HG03442 (cell line): ENCODE measurements around the gene CCIN.
"Not testable (repeated sequence)": the region's sequence is repeated elsewhere in the genome, so short reads cannot be mapped to it uniquely, and the experiment has no call there.

Experiments
- ATAC-seq: cut with Tn5 transposase; IDR thresholded peaks from one replicate; pipeline ENCODE4 v1.9.1; 2021; ENCODE audit warnings: mild to moderate bottlenecking, moderate library complexity; ENCODE audit not compliant: unreplicated experiment

CCIN gene

GRCh38 chr9:36169166-36169565 is at the start of gene CCIN:
Gene CCIN (plus strand): TSS chr9:36169388. CDS start chr9:36169503, 115 bp downstream.
- no peak for ATAC-seq

GRCh38 chr9:36119476-36119875 is 49.7 kb upstream of the CCIN start:
- no peak for ATAC-seq

- ATAC-seq: no peak
Measured at GRCh38 chr9:36120705-36121104, 48.5 kb upstream of the CCIN start.

GRCh38 chr9:36121971-36122370 is 47.2 kb upstream of the CCIN start:
- no peak for ATAC-seq

GRCh38 chr9:36123515-36123914 is 45.7 kb upstream of the CCIN start:
- ATAC-seq: no peak

GRCh38 chr9:36125062-36125855 is 43.9 kb upstream of the CCIN start:
- no peak for ATAC-seq

- no peak for ATAC-seq
Measured at GRCh38 chr9:36126016-36126730, 43.0 kb upstream of the CCIN start.

GRCh38 chr9:36127652-36128244 is 41.4 kb upstream of the CCIN start:
- ATAC-seq: no peak

GRCh38 chr9:36128349-36128748 is 40.8 kb upstream of the CCIN start:
- ATAC-seq: no peak

GRCh38 chr9:36129139-36129538 is 40.0 kb upstream of the CCIN start:
- no peak for ATAC-seq

- not testable (repeated sequence) for ATAC-seq
Measured at GRCh38 chr9:36131666-36132065, 37.5 kb upstream of the CCIN start.

- ATAC-seq: no peak
Measured at GRCh38 chr9:36132086-36132485, 37.1 kb upstream of the CCIN start.

GRCh38 chr9:36134761-36135505 is 34.3 kb upstream of the CCIN start:
- ATAC-seq: no peak

- ATAC-seq: no peak
Measured at GRCh38 chr9:36135741-36136271, 33.4 kb upstream of the CCIN start.

- peak; percentile 90 for ATAC-seq
Measured at GRCh38 chr9:36136272-36136893, 32.8 kb upstream of the CCIN start, which contains the start of gene GLIPR2. Gene GLIPR2 (plus strand): TSS chr9:36136733. CDS start chr9:36136779, 46 bp downstream.

- ATAC-seq: peak; percentile 21
Measured at GRCh38 chr9:36136894-36137391, 32.2 kb upstream of the CCIN start.

GRCh38 chr9:36137392-36138004 is 31.7 kb upstream of the CCIN start:
- ATAC-seq: no peak

- ATAC-seq: no peak
Measured at GRCh38 chr9:36138496-36138895, 30.7 kb upstream of the CCIN start.

- no peak for ATAC-seq
Measured at GRCh38 chr9:36138901-36139300, 30.3 kb upstream of the CCIN start.
